Stimulated activated CD4-positive, alpha-beta T cell treated with anti-CD3 and anti-CD28 coated beads, Interleukin-4, amount 100 ng/mL, for 24 hours (primary cell): ENCODE data around the gene CDH22.

ENCODE experiments used
- DNase-seq: peaks from one replicate; pipeline ENCODE4 v3.0.0-alpha.2; 2020

CDH22 gene

DNA sequence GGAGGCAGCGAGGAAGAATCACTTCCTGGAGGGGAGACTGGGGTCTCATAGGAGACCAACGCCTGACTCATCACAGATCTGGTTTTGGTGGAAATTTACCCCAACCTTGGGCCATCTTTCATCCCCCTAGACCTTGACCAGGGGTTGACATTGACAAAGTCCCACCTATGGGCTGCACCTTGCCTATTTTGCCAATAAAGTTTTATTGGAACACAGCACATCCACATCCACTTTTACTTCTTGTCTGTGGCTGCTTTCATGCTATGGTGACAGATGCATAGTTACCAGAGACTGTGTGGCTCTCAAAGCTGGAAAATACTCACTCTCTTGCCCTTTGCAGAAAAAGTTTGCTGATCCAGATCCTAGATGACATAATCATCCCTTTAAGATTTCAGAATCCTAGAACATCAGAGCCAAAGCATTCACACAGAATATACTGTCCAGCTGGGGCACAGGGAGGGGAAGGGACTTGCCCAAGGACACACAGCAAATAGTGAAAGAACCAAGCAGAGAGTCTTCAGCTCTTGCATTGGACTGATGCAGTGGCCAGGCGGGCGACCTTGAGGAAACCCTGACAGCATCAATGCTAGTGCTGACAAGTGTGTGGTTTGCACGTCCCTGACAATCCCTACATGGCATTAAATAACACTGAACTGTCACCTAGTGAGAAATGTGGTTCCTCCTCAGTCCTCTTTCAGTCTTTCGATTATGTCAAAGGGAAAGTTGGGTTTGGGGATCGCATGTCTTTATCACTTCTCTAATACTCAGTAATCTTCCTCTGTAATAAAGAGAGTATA is 149.0 kb downstream of the CDH22 start:
- no peak for DNase-seq

DNA sequence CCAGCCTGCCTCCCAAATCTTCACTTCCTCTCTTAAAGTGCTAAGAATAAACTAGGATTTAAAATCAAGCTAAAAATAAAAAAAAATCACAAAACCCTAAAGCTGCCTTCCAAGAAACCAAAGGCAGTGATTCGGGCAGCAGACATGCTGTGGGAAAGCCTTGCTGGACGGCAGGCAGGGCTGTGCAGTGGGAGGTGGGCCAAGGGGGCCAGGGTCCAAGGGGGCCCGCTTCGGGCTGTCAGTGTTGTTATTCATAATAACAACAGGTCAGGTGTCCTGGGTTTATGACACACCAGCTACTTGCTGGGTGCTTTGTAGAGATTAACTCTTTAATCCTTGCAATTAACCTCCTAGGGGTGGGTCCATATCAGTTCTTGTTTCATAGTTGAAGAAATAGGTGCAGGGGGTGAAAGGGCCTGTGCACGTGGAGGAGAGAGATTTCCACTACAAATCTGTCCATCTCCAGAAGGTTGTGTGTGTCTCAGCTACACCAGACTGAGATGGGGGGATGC is 149.8 kb downstream of the CDH22 start:
- no peak for DNase-seq

DNA sequence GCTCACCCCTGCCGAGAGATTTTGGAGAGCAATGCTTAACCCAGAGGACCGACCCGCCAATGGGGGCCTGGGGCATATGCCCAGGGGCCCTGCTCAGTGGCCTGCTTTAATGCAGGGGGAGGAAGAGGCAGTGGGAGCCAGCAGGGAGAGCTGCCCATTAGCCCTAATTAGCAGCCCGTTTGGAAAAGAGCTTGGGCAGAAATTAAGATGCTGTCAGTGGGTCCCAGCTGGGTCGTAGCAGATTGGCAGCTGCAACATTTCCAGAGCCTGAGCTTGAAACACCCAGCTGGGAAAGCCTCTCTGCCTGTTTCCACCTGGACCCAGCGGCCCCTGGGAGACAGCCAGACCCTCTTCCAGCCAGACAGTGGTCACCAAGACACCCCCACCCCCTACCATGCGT is 150.7 kb downstream of the CDH22 start:
- DNase-seq = no peak

DNA sequence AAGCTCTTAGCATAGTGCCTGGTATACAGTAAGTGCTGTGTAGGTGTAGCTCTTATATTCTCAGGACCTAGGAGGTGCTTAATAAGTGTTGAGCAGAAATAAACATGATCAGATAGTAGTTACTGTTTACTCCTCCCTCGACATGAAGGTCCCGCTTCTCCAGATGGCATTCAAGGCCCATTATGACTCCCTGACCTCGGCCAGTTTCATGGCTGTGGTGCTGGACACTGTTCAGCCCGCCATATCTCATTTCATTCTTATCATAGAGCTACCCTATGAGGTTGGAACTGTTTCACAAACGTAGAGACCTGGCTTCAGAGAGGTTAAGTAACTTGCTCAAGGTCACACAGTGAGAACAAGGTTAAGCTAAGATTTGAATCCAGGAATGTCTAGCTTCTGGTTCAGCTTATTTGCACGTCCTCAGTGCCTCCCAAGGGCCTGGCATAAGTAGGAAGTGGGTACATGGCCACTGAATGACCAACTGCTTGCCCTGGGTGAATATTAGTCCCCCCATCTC is 151.2 kb downstream of the CDH22 start:
- no peak for DNase-seq

DNA sequence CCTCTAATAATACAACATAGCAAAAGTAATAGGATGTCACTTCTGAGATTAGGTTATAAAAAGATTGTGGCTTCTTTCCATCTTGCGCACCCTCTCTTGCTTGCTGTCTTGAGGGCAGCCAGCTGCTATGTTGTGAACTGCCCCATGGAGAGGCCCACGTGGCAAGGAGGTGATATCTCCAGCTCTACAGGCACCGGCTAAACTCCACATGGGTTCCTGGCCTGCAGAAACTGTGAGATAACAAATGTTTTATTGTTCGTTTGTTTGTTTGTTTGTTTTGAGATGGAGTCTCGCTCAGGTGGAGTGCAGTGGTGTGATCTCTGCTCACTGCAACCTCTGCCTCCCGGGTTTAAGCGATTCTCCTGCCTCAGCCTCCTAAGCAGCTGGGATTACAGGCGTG is 152.2 kb downstream of the CDH22 start:
- no peak for DNase-seq

DNA sequence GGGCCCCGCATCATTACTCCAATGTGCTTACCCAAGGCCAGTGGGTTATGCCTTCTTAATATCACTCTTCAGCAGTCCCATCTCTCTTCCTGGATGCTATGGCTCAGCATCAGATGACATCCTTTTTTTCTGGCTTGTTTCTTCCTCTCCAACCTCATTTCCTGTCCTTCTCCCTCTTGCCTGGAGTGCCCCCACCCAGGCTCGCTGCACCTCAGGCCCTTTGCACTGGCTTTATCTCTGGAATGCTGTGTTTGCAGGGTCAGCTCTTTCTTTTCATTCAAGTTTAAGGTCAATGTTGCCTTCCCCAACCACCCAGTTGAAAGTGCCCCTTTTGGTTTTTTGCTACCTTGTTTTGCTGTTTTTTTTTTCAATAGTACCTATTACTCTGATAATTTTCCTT is 153.5 kb downstream of the CDH22 start:
- no peak for DNase-seq

DNA sequence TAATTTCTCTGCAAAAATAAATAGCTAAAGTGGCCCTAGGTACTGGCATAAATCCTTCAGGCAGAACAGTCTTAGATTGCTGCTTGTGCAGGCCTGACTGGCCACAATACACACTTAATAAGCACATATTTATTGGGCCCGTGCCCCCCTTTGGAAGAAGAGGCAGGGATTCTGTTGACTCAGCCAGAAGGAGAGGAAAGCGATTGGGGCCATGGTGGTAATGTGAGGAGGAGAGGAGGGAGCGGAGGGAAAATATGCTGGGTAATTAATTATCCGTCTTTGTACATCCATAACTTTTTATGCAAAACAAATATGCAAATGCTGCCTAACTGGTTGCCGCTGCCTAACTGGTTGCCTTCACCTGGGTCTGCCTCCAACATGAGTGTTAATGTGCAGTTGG is 154.0 kb downstream of the CDH22 start:
- DNase-seq = no peak

DNA sequence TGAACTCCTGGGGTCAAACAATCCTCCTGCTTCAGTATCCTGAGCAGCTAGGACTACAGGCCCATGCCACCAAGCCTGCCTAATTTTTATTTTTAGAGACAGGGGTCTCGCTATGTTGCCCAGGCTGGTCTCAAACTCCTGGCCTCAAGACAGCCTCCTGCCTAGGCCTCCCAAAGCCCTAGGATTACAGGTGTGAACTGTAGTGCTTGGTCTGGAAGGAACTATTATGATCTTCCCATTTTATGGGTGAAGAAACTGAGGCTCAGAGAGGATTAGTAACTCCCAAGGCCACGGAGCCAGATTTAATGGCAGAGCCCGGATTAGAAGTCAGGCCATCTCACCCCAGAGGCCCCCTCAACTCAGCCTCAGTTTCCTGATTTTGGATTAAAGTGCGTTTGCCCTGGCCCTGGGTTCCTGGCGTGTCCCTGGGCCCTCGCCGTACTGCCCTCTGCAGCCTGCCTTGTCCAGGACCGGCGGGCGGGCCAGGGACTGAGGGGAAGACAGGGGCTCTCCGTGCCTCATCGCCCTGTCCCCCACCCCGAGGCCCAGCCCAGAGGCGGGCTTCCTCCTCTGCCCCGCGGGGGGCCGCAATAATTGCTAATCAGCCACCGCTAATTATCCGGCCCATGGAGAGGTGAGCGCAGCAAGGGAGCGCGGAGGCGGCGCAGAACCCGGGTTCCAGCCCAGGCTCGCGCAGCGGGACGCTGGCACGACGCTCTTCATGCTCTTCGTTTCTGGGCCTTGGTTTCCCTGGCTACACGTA is 155.3 kb downstream of the CDH22 start:
- DNase-seq = no peak

DNA sequence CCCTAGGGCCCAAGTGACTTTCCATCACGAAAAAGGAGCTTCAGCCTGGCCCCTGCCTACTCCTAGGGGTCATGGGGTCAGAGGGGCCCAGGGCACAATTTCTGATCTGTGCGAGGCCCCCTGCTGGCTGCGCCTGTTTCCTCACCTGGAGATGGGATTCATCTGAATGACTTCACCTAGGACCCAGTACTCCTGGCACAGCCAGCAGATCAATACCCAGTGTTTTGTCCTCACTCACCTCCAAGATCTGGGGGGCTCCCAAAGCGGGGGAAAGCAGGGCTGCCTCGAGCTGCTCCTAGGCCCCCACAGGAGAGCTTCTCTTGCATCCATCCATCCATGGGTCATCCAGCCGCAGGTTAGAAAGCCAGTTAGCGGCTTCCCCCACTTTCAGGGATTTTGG is 156.4 kb downstream of the CDH22 start:
- peak; percentile 12 for DNase-seq

DNA sequence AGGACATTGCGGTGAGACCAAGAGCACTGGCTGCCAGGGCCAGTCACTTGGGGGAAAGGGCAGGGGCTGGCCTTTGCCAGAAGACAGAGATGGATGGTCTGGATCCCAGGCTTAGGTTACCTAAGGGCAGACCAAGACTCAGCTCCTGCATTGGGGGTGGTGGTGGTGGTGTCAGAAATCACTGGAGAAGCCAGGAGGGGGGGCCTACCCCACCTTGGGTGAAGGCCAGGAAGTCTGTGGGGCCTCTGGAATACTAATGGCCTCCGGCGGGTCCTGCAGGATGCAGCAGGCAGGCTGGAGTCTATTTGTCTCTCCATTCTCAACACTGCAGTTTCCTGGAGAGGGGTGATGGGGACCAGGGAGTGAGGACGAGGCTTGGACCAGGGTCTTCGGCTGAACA is 157.4 kb downstream of the CDH22 start:
- DNase-seq = no peak

DNA sequence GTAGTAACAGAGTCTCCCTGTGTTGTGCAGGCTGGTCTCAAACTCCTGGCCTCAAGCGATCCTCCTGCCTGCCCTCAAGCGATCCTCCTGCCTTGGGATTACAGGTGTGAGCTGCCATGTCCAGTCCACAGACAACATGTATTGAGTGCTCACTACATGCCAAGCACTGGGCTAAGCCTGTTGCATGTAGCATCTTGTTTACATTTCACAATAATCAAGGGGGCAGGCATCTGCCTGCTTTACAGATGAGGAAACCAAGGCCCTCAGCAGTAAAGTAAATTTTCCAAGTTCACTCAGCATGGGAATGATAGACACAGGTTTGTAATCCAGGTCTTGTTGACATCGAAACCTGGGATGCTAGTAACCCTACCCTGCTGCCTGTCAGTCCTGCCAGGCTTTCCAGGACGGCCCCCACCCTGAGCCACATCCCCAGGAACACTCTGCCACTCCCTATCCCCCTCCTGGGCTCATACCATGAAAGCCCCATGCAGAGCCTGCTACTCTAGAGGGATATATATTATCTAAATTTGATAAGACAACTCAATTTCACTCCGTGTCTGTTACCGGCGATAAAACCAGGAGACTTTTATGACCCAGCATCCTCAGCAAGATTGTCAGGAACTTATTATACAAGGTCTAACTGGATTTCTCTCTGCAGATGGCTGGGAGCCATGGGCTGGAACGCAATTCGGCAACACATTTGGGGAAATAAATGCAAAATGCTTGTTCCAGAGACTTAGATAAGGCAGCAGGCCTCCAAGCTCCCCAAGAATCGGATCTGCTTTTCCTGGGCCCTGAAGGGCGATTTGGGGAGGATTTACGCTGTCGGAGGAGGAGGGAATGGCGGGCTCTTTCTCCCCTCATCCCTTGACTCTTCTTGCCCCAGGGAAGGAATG is 159.7 kb downstream of the CDH22 start:
- DNase-seq = no peak

DNA sequence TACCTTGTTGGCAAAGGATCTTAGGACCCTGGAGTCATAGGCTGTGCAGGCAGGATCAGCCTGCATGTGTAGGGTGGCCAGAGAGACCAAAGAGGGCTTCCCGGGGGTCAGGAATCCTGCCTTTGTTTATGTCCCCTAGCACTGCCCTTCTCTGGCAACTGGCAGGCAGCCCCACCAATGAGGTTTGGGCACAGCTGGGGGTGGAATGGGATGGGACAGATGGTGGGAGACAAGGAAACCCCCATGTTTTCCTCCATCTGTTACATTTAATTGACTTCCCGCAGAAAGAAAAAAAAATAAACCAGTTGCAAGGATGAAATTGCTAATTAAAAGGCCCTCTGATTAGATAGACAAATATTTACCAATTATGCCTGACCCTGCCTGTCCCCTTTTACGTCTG is 162.6 kb downstream of the CDH22 start:
- DNase-seq = no peak

DNA sequence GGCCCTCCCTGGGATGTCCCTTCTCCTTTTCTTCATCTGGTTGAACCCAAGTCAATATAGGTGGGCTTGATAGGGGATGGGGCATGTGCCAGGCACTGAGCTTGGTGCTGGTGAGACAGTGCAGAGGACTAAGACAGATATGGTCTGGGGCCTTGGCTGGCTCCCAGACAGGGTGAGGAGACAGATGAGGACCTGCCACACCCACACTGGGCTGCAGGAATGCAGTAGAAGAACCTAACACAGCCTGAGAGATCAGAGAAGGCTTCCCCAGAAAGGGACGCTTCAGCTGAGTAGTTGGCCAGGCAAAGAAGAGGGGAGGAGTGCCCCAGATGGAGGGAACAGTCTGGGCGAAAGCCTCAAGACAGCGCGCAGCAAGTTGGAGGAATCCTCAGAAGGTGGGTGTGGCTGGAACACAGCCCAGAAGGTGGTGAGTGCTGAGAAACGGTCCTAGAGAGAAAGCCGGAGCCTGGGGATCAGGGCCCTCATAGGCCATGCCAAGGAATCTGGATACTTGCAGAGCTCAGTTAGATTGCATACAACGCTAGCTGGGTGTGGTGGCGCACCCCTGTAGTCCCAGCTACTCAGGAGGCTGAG is 163.8 kb downstream of the CDH22 start:
- DNase-seq = no peak

DNA sequence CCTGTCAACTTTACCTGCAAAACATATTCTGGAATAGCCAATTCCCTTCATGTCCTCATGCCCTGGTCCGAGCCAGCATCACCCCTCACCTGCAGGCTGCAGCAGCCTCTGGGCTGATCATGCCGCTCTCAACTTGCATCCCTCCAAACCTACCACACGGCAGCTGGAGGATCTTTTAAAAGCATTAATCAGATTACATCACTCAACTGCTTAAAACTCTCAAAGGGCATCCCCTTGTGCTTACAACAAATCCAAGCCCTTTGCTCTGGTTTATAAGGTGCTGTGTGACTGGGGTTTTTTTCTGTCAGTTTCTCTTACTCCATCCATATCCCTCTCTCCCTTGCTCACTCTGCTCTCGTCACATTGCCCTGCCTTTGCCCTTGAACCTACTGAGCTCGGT is 166.2 kb downstream of the CDH22 start:
- DNase-seq = no peak

DNA sequence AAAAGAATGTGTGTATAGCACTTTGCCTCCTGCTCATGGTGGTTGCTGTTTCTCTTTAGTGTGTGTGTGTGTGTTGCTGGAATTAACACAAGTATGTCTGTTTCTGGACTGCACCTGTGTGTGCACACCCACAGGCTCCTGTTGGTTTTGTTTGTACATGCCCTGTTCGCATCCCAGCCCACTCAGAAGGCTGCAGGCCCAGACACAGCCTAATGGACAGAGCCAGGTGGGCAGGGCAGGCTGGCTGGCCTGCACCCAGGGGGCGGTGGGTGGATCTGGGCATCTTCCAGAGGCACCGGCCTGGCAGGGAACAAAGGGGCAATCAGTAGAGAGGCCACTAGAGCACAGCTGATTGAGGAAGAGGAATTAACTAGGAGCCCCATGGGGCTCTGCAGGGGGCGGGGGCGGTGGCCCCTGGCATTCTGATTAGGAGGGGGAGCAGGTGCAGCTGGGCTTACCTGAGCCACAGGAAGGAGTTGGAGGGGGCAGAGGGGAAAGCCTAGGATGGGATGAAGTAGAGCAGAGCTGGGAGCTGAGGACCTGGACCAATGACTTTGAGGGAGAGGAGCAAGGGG is 168.3 kb downstream of the CDH22 start:
- no peak for DNase-seq

DNA sequence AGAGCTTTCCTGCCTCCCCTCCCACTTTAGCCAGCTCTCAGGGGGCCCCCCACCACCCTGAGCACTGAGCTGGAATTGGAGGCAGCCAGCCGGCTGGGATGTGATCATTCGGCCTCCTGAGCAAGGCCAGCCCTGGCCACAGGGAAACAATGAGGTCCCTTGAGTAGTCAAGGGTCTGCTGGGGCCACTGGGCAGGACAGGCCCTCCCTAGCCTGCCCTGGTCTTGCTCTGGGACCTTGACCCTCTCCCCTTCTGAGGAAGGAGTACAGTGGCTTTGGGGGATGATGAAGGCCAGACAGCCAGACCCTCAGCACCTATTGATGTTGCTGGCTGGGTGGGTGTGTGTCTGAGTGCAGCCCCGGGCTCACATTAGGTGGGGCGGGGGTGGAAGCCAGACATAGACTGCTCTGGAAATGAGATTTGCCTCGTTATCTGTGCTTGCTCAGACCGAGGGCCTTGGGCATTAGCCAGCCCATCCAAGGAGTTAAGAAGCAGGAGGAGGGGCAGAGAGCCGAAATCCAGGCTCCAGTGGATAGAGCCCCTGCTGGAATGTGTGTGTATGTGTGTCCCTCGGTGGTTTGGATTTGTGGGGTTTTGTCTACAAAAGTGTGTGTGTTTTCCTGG is 168.9 kb downstream of the CDH22 start:
- DNase-seq = no peak

DNA sequence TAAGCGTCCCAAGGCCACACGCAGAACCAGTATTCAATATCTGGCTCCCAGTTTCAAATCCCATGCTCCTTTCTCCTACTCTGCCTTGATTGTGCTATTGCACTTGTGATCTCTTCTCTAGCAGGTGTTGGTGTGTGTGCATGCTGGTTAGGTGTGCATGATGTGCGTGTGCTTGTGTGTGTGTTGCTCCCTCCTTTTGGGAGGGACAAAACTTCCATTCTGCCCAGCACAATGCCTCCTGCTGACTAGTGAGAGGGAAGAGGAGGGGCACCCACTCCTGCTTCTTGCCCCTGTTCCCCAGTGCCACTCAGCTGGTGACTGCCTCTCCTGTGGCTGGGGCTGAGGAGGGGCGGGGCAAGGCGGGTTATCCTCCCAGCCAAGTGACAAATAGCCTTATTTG is 170.5 kb downstream of the CDH22 start:
- no peak for DNase-seq

DNA sequence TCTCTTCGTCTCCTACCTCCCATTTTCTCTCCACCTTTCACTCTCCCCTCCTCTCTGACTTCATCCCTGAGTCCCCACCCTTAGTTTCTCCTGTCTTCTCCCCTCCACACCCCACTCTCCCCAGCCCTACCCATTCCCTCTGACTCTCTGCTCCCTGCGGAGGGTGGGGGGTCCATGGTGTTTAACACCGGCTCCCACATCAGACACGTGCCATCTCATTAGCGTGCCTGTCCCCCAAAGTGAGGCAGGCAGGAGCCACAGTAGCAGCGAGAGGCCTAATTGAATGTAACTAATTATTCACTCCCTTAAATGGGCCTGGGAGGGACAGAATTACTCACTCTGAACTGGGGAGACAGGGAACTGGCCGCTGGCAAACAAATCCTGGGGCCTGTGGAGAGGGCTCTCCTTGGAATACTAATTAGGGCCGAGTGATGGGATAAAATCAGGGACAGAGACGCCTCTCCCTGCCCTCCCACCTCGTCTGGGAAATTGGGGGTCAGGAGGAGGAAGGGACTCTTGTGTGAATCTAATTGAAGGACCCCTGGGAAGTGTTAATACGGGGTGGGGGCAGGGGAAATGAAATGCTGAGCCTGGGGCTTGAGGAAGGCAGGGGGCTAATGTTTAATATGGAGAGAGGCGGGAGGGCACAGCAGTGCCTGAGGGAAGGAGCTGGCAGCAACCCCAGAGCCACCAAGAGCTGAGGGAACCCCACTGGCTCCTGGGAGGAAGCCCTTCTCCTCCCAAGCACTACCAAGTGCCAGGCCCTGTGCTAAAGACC is 172.3 kb downstream of the CDH22 start:
- DNase-seq = no peak

DNA sequence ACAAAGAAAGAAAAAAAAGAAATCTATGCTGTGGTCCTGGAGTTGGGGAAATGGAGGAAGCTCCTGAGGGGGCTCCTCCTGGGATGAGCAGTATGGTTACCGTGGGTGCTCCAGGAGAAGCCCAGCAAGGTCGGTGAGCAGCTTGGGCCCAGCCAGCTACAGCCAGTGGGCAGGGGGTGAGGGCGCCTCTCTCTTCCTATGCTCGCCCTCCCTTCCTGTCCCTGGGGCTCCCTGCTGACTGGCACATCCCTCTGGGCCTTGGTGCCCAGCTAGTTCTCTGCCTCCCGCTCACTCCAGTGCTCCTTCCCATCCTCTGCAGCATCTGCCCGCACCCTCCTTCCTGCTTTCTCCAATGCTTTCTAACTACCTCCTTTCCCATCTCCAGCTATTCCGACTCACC is 173.6 kb downstream of the CDH22 start:
- DNase-seq = no peak

DNA sequence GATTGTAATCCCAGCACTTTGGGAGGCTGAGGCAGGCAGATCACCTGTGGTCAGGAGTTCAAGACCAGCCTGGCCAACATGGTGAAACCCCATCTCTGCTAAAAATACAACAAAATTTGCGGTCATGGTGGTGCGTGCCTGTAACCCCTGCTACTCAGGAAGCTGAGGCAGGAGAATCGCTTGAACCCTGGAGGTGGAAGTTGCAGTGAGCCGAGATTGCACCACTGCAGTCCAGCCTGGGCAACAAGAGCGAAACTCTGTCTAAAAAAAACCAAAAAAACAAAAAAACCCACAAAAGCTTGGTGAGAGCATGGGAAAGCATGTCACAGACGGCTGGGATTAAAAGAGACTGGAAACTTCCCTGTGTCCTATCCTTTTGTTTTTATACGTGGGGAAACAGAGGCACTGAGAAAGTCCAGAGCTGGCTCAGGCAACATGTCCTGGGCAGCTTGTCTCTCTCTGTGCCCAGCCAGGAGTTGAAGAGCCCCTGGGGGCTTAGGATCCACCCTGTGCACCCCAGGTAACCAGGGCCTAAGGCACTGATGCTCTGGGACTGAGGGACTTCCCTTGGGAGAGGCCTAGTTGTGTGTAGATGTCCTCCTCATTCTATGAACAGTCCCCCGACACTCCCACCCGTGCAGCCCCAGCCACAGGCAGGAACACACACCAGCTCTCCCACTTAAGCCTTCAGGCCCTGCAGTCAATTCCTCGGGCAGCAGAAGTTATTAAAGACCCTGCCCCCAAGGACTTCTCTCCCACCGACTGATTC is 174.2 kb downstream of the CDH22 start:
- DNase-seq = no peak
